ENCODE data around the gene CAMK2B.

GRCh38 chr7:44197474-44197873, 127.9 kb downstream of the CAMK2B start:
- no peak for TF ChIP-seq POLR2A (IDR thresholded peaks at IDR 0.05)
- no peak for TF ChIP-seq CTCF (IDR thresholded peaks at IDR 0.05)

Measured in esophagus squamous epithelium (tissue), 4 donors.